Loucy (cell line): ENCODE measurements around the gene AP1S1.
"Not testable (repeated sequence)": the region's sequence is repeated elsewhere in the genome, so short reads cannot be mapped to it uniquely, and the experiment has no call there.

Source experiments
- H2AFZ ChIP-seq: fragments of 200-600 bp; sonication (generic); 2 replicates; pipeline ENCODE4 v1.6.0; 2016; ENCODE audit warnings: antibody characterized with exemption, mild to moderate bottlenecking, low read length, moderate library complexity
- H3F3A ChIP-seq: fragments of 200-600 bp; 2 replicates; pipeline ENCODE4 v1.6.0; 2016; ENCODE audit warnings: antibody characterized with exemption, low read depth, mild to moderate bottlenecking
- H3K27me3 ChIP-seq: fragments of 200-600 bp; sonication (generic); 2 replicates; pipeline ENCODE4 v1.6.1; 2014; ENCODE audit warnings: low read length, mild to moderate bottlenecking; ENCODE audit not compliant: insufficient read depth, poor library complexity, severe bottlenecking
- H3K36me3 ChIP-seq: fragments of 200-600 bp; sonication (generic); 2 replicates; pipeline ENCODE4 v1.6.1; 2016; ENCODE audit warnings: low read length; ENCODE audit not compliant: insufficient read depth
- H3K4me1 ChIP-seq: fragments of 200-600 bp; sonication (generic); 2 replicates; pipeline ENCODE4 v1.5.1; 2014; ENCODE audit warnings: low read length, mild to moderate bottlenecking; ENCODE audit not compliant: insufficient read depth, poor library complexity, severe bottlenecking
- H3K4me2 ChIP-seq: fragments of 200-600 bp; sonication (generic); 2 replicates; pipeline ENCODE4 v1.6.0; 2014; ENCODE audit warnings: antibody characterized with exemption, low read length, low read depth, mild to moderate bottlenecking; ENCODE audit not compliant: poor library complexity, severe bottlenecking
- H3K4me3 ChIP-seq: fragments of 200-600 bp; sonication (generic); 2 replicates; pipeline ENCODE4 v1.5.1; 2014; ENCODE audit warnings: low read length, mild to moderate bottlenecking, mixed read lengths; ENCODE audit not compliant: poor library complexity, severe bottlenecking
- H3K79me2 ChIP-seq: fragments of 200-600 bp; sonication (generic); 2 replicates; pipeline ENCODE4 v1.6.1; 2014; ENCODE audit warnings: low read length; ENCODE audit not compliant: insufficient read depth
- H3K9ac ChIP-seq: fragments of 200-600 bp; sonication (generic); 2 replicates; pipeline ENCODE4 v1.6.0; 2014; ENCODE audit warnings: mild to moderate bottlenecking, low read depth, low read length, moderate library complexity; ENCODE audit not compliant: poor library complexity, severe bottlenecking
- H3K9me2 ChIP-seq: fragments of 200-600 bp; sonication (generic); replicated peaks from 2 replicates; pipeline ENCODE4 v1.6.1; 2016; ENCODE audit warnings: low read depth, low read length, mixed read lengths
- H3K9me3 ChIP-seq: fragments of 200-600 bp; sonication (generic); 2 replicates; pipeline ENCODE4 v1.6.1; 2014; ENCODE audit warnings: mild to moderate bottlenecking, antibody characterized with exemption, low read length, low read depth; ENCODE audit not compliant: insufficient read depth
- H4K20me1 ChIP-seq: fragments of 200-600 bp; sonication (generic); 2 replicates; pipeline ENCODE4 v1.6.0; 2014; ENCODE audit warnings: antibody characterized with exemption, low read length, mild to moderate bottlenecking; ENCODE audit not compliant: insufficient read depth, poor library complexity, severe bottlenecking
- EZH2phosphoT487 ChIP-seq: fragments of 200-600 bp; IDR thresholded peaks from 2 replicates; pipeline ENCODE4 v1.6.1; 2018; ENCODE audit warnings: antibody characterized with exemption, mild to moderate bottlenecking, moderate library complexity, borderline replicate concordance
- TF ChIP-seq, protein P1 (sequence below): fragments of 200-600 bp; sonication (generic); conservative IDR thresholded peaks from 2 replicates; pipeline ENCODE4 v1.5.1; 2014; ENCODE audit warnings: mild to moderate bottlenecking, antibody characterized with exemption, low read length

AP1S1 gene

GRCh38 chr7:101119876-101120275 lies 34.4 kb upstream of the AP1S1 start:
- TF ChIP-seq EZH2phosphoT487, result no peak
- TF ChIP-seq, protein P1, sequence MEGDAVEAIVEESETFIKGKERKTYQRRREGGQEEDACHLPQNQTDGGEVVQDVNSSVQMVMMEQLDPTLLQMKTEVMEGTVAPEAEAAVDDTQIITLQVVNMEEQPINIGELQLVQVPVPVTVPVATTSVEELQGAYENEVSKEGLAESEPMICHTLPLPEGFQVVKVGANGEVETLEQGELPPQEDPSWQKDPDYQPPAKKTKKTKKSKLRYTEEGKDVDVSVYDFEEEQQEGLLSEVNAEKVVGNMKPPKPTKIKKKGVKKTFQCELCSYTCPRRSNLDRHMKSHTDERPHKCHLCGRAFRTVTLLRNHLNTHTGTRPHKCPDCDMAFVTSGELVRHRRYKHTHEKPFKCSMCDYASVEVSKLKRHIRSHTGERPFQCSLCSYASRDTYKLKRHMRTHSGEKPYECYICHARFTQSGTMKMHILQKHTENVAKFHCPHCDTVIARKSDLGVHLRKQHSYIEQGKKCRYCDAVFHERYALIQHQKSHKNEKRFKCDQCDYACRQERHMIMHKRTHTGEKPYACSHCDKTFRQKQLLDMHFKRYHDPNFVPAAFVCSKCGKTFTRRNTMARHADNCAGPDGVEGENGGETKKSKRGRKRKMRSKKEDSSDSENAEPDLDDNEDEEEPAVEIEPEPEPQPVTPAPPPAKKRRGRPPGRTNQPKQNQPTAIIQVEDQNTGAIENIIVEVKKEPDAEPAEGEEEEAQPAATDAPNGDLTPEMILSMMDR, result no peak
- Histone ChIP-seq H3F3A (no peaks in the 10 kb centered on the region), H3K9ac (no peak overlapping the region), H3K4me2 (no peak overlapping the region), H3K36me3 (no peaks in the 10 kb centered on the region), H2AFZ (no peak overlapping the region), H3K79me2 (no peaks in the 10 kb centered on the region), H3K9me3 (no peaks in the 10 kb centered on the region), H3K27me3 (no peaks in the 10 kb centered on the region), H3K4me3 (no peak overlapping the region), H3K9me2 (no peaks in the 10 kb centered on the region), H3K4me1 (peaks cover 13% of the 10 kb centered on the region), H4K20me1 (no peaks in the 10 kb centered on the region)

- H4K20me1 ChIP-seq, result no peaks in the 10 kb centered on the region
- H3K9me3 ChIP-seq, result no peaks in the 10 kb centered on the region
- no peak for TF ChIP-seq EZH2phosphoT487
- TF ChIP-seq, protein P1, result no peak
- no peaks in the 10 kb centered on the region for H3F3A ChIP-seq
- no peaks in the 10 kb centered on the region for H3K36me3 ChIP-seq
- no peaks in the 10 kb centered on the region for H3K27me3 ChIP-seq
- H3K4me1 ChIP-seq, result peaks cover 18% of the 10 kb centered on the region
- H3K79me2 ChIP-seq, result no peaks in the 10 kb centered on the region
- H3K4me2 ChIP-seq, result no peak overlapping the region
- no peak overlapping the region for H3K4me3 ChIP-seq
- H3K9me2 ChIP-seq, result no peaks in the 10 kb centered on the region
- no peak overlapping the region for H3K9ac ChIP-seq
- H2AFZ ChIP-seq, result no peak overlapping the region
Measured at GRCh38 chr7:101120315-101120714, 34.0 kb upstream of the AP1S1 start.

DNA sequence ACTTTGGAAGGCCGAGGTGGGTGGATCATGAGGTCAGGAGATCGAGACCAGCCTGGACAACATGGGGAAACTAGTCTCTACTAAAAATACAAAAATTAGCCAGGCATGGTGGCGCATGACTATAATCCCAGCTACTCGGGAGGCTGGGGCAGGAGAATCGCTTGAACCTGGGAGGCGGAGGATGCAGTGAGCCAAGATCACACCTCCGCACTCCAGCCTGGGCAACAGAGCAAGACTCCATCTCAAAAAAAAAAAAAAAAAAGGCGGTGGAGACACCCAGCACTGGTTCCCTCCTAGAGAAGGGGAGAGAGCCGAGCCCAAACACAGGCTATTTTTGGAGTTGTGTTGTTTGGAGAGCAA lies 32.7 kb upstream of the AP1S1 start:
- not testable (repeated sequence) for H3K4me2 ChIP-seq, H3K9me2 ChIP-seq, H3K79me2 ChIP-seq, H2AFZ ChIP-seq, H3F3A ChIP-seq, H4K20me1 ChIP-seq, H3K36me3 ChIP-seq, H3K9ac ChIP-seq, H3K4me3 ChIP-seq, H3K27me3 ChIP-seq, H3K9me3 ChIP-seq
- peaks cover 28% of the 10 kb centered on the region for H3K4me1 ChIP-seq

- Histone ChIP-seq H3K79me2 (no peaks in the 10 kb centered on the region), H3K9ac (no peak overlapping the region), H3K9me2 (no peaks in the 10 kb centered on the region), H3F3A (no peaks in the 10 kb centered on the region), H4K20me1 (no peaks in the 10 kb centered on the region), H3K9me3 (no peaks in the 10 kb centered on the region), H2AFZ (peak overlapping the region; percentile 10; the same call in 1 of the 2 replicates), H3K4me2 (no peak overlapping the region), H3K27me3 (no peaks in the 10 kb centered on the region), H3K4me3 (no peak overlapping the region), H3K36me3 (no peaks in the 10 kb centered on the region), H3K4me1 (peaks cover 33% of the 10 kb centered on the region)
- TF ChIP-seq EZH2phosphoT487, result no peak
- TF ChIP-seq, protein P1, result no peak
Measured at GRCh38 chr7:101121991-101122932, 32.0 kb upstream of the AP1S1 start.
